ENCODE data around the gene SKAP2.

SKAP2 gene

DNA sequence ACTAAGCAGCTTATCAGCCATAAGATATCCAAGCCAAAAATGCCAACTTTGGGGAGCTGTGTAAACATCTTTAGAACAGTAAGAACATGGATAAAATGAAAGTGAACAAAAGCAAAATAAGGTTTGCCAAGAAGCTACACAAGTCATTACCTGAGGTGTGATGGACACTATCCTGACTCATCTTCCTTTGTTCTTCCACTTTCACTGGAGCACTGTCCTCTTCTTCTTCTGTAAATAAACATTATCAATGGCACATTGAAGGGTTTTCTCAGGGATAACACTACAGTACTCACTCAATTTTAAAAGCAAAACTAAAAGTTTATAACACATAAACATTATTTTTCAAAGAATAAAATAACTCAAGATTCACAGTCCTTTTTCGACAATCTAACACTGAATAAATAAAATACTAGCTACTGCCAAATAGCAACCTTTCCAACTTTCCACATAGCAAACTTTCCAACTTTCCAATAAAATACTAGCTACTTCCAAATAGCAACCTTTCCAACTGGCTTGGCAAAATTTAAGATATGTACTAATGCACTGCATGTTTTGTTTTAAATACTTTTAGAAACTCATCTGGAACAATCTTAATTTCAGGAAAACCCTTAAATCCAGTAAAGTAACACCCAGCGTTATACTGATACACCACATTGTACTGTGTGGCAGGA, 174.1 kb downstream of the SKAP2 start:
- DNase-seq = no peak

DNA sequence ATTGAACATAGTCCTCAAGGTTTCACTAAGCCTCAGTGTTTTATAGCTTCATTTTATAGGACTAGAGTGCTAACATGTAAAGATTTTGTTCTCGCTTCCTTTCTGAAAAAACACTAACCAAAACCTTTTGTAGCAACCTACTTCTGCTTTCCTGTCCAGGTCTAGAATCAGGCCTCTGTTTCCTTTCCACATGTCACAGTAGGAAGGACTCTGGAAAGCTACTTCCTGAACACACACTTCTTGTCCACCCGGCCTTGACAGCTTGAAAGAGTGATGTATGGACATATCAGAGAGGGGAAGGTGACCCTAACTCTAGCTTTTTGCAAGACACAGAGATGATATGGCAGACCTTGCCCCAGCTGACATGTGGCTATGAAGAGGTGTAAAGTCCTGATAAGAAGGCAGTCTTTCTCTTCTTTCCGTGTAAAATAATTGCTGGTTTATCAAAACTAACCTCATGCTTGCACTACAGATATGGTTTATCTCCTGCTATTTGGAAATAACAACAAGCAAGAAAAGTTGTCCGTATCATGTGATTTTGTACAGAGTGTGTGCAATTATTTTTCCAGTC, 175.4 kb downstream of the SKAP2 start:
- no peak for DNase-seq

DNA sequence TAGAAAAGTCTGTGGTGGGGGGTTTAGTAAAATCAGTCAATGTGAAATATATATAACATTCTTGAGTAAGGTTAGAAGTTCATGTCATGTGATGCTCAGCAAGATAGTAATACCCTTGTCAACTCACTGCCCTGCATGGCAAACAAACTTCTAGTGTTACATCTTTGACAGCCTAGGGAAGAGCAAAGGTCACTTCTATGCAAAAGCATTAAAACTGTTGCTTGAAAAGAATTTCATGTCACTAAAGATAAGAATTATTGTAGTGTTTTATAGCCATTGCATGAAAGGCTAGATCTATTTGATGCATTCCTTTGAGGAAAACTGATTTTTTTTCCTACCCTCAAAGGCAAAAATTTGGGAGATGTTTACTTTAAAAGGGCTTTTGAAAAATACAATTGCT, 176.0 kb downstream of the SKAP2 start:
- DNase-seq = no peak

DNA sequence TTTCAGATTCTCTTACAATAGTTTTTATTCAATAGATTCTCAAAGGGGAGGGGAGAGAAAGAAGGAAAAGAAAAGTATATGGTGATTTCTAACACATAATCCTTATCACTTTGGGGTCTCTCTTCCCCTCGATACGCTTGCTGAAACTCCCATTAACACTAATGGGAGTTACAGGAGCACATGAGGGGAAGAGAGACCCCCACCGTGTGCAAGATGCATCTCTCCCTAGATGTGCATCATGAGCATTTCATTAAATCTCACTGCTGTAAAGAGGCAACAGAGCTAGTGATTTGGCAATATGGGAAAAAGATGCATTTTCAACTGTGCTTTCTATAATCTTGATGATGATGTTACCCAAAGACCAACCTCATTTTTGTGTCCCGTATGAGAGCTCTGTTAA, 177.4 kb downstream of the SKAP2 start:
- no peak for DNase-seq

DNA sequence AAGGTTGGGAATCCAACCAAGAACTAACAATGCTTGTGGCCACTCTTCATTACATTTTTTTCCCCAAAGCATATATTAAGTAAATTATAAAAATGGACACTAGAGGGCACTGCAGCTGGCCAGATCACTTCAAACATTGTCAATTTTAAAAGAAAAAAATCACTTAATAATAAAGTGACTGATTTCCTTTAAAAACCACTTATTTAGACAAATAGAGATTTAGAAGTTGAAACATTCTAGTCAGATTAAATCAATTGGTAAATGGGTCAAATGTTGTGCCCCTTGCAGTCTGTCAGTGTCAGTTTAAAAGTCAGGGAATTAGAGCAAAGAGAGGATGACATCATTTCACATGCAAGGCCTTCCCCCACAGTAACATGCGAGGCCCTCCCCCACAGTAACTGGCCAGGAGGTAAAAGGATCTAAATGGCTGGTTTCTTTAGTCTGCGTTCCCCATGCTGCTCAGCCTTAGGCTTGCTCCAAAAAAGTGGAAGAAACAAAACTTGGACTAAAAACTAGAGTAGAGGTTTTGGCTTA, 177.9 kb downstream of the SKAP2 start:
- peak; percentile 61 for DNase-seq

DNA sequence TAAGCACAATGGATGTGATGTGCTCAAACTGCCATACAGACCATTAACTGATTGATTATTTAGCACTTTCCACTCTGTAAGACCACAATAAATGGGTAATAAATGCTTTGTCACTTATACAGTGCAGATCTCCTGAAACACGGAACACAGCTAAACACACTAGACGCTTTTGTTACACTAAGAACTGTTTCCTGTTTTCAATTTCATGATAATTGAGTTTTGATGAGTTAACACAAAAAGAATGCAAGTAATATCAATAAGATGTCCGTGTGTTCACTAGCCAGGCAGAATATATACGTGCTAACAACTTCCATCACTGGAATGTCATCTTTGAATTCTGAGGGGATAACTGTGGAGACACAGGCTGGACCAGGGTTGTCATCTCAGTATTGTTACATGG, 178.8 kb downstream of the SKAP2 start:
- DNase-seq = no peak

DNA sequence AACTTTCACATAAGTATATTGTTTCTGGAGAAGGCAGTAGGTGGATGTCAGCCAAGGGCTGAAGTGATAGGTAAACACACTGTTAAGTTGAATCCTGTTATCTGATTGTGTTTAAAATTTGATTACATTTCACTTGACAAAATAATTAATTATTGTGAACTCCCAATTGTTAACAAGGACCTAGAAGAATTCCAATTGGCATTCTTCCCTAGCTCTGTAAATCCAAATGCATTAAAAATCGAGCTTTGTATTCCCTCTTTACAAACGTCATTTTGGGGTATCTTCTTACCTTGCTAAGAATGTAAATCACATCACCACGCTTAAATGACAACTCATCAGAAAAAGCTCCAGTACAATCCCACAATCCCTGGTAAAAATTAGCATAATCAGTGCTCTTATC, 179.9 kb downstream of the SKAP2 start:
- DNase-seq = peak; percentile 31

DNA sequence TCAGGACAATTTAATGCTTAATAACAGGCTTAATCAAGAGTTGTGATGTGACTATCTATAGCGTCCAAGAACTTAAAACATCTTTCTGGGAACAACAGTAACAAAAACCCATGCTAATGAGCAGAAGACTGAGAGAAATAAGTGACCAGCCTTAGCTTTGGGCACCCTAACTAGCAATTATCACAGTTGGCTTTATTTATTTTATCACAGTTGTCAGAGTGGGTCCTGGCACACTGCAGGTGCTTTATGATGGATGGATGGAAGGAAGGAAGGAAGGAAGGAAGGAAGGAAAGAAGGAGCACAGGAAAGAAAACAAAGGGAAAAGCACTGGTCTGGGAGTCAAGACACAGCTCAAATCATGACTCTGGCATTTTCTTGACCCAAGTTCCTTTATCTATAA, 181.1 kb downstream of the SKAP2 start:
- DNase-seq = no peak

DNA sequence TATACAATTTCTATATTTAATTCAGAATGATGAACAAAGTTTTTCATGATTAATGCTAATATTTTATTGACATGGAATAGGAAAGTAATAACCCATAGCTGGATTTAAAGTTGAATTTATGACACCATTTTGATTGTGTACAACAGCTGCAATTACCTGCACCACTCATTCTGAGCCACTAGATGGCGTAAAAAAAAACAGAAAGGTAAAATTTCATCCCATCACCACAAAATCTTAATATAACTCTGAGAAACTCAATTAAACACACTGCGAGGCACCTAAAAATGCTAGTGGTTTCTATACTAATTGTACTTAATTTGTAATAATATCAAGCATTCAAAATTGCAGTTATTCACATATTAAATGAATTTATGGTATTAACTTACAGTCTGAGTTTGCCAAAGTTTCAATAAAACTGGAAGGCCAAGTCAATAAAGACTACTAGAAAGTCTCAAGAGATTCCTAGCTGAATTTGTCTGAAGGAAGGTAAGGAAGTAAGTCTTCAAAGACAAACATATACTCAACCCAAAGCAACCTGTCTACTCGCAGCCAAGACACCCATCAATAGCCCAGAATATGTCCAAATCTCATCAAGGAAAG, 182.5 kb downstream of the SKAP2 start:
- peak; percentile 33 for DNase-seq

DNA sequence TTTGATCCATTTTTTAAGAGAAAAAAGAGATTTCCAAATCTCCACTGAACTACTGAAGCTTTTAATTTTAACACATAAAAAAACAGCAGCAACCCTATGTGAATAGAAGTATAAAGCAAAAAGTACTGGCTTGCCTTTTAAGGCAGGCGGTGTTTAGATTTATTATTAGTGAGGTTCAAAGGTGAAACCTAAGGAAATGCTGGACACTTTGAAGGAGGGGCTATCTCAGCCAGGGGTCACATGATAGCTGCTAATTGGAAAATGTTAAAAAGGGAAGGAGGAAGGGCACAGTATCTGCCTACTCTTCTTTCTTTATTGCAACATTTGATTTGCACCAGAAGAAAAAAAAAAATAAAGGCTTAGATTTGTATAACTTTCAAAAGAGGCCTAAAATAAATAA, 183.8 kb downstream of the SKAP2 start:
- DNase-seq = no peak

DNA sequence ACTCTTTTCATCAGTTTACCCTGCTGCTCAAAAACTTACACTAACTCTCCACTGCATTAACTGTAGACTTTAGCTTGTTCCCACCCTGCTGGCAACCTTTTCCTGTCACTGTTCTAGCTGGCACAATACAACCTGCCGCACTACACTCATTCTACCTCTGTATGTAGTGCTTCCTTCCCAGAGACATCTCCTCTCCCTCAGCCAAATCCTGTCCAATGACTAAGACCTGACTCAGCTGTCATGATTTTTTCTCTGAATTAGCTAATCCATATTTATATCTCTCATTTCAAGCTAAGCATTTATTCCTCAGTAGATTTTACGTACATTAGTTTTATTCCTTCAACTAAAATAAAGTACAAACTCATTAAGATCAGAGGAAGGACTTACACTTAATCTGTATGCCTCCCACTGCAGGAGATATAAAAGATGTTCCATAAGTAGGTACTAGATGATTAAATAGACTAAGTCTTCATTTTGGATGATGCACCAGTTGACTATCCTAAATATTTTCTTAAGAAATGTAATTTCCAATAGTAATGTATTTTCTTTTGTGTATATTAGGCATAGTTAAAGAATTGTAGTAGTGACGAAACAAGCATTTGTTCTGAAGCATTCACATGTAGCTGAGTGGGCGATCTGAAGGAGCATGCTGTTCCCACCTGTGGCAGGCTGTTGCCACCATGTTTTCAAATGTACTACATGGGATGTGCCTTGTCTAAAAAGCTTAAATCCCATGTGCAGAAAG, 189.1 kb downstream of the SKAP2 start:
- DNase-seq = no peak

DNA sequence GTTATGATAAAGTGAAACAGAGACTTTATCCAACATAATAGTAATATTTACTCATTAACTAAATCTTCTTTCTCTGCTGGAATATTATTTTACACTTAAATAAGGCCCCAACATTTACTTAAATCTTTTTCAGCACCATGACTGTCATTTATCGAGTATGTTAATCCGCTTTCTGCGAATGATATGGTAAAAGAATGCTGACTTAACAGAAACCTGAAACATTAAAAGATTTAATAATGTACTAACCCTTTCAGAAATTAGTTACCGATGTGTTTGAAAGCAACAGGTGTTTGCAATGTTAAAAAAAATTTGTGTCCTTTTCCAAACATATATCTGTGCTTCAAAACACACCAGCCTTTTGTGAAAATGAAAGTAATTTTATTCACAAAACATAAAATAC, 190.5 kb downstream of the SKAP2 start:
- DNase-seq = no peak

DNA sequence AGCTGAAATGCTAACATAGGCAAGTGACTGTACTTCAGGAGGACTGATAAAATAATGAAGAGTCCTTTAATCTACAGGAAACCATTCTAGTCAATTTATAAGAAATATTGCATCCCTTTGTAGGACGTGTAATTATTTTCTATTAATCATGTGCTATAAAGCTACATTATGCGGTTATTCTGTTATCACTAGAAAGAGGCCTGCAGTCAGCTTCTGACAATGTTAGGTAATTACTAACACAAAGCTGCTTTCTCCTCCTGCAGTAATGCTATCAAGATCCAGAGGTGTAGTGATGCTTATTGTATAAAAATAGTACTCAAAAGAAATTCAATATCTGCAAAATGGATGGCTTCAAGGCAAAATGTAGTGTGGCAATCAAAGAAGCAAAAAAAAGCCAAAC, 191.1 kb downstream of the SKAP2 start:
- DNase-seq = no peak

DNA sequence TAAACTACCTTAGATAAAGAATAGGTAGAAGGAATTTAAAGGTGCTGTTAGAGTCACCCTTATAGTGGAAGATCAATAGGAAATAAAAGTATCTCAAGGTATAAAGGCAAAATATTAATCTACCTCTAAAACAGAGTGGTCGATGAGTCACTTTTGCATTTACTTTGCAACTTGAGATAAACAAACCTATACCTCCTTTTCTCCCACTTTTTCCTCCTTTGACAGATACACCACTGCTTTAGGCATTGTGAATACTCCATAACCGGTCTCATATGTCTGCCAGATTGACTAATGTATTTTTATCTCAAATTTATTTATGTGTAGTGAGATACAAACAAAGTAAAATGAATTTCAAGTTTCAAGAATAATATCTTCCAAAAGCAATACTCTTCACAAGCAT, 193.5 kb downstream of the SKAP2 start:
- DNase-seq = no peak

DNA sequence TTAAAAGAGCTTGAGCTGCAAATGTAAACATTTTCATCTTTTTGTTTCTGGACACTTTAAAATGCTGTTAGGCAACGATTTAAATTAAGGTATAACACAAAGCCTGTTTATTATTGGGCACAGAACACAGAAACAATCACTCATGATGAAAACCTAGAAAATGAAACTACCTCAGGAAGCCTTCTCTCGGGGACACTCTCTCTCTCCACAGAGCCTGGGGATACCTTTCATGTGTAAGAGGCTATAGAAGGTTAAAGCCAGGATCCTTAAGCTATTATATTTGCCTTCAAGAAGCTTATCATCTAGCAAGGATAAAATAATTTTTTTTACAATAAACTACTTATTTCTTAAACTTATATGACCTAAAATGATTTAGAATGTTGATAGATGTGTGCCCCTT, 194.1 kb downstream of the SKAP2 start:
- DNase-seq = no peak

DNA sequence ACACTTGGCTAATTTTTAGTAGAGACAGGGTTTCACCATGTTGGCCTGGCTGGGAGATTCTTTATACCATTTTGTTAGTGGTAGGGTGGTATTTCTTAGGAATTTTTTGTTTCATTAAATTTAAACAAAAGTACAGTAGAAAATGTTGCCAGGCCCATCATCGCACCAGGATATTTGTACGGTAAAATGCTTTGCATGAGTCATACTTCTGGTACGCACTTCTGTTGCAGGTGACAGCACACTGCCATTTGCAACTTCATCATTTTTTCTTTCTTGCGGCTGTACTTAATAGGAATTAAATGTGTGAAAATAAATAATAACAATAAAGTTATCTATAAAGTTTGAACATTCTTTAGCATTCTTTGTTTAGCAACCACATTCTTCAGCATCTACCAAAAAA, 195.6 kb downstream of the SKAP2 start:
- no peak for DNase-seq

DNA sequence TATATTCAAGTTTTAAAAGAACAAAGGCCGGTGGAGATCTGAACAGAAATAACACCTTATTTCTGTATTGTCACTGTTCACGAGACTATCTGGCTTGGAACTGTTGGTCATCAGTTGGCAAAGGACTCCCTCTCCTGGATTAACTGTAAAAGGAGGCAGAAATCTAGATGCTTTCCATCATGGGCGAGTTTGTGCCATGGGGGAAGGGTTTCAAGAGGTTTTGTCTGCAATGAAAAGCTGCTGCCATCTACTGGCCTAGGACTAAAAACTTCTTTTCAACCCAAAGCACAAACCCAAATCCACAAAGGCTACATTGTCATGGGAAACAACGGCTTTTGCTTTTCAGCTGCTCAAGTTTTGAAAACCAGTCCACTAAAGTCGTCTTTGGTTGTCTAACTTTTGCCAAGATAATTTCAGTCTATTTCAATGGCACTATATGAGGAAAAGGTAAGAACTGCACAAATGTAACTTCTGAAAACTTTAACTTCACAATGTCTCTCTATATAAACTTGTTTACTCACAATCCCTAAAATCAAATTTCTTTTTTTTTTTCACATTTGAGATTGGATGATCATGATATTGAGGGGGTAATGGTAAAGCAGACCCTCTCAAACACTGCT, 196.8 kb downstream of the SKAP2 start:
- DNase-seq = peak; percentile 98

DNA sequence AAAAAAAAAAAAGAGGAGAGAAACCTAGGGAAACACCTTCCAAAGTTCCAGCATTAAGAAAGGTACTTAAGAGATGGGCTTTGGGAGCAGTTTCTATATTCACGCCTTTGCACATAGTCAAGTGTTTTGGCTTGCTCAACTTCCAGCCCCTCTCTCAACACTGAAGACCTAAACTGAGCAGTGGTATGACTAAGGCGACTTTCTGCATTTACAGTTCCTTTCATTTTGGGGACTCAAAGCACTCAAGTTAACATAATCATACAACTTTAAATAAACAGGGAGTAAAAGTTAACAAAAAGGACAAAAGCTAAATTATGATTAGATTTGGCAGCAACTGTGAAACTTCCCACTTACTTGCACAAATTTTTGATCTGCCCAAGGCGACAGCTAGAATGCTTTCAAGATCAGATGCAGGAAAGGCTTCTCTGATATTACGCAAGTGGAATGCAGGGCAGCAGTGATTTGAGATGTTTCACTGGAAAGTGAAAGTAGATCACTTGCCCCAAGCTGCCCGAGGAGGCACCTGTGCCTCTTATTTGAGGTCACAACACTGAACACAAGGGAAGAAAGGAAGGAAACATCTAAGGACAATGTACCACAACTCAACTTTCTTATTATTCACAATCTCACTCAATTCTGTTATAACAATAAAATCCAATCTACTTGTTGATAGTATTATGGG, 199.5 kb downstream of the SKAP2 start:
- DNase-seq = no peak

DNA sequence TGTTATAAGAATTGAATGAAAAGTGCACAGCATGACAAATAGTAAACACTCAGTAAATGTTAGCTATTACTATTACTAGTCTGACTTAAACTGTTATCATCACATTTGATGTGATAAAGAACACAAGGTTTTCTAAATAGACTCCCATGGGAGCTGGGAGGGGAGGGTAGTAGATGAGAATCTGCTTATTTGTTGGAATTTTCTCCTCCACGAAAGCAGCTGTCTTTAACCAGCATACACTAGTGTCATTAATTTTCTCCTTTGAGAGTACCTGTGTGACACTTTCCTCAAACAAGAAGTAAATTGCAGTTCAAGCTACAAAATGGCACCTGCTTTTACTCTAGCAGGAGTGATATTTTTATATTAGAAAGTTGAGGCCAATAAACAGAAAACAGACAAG, 200.1 kb downstream of the SKAP2 start:
- no peak for DNase-seq

DNA sequence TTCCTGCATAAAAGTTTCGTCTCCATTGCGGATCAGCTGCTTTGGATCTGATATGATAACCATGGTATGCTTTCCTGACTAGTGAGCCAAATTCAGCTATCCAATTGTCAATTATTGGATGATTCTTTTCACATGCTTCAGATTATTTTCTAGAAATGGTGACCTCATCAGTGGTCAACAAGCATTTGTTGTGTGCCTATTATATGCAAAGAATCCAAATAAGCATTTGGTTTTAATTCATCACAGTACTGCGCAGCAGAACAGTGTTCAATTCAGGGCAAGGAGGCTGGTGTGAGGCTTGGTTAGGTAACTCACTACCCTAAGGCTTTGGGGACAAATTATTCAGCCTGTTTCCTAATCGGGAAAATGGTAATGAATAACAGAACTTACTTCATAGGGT, 200.5 kb downstream of the SKAP2 start:
- DNase-seq = no peak

DNA sequence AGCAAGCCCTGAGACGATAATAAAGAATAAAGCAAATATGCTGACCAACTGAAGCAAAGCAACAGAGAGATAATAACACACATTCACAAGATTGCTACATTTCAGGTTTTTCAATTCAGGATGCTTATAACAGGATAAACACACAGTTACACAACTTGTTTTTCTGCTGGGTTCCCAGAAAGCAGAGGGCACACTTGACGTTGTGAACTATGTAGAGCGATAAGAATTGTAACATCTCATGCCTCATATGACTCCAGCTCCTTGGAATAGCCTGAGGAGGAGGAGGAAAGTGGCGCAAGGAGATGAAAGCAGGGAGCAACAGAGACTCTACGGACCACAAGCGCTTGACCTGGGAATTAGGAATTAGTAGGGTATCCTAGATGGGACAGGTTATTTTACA, 201.7 kb downstream of the SKAP2 start:
- no peak for DNase-seq

DNA sequence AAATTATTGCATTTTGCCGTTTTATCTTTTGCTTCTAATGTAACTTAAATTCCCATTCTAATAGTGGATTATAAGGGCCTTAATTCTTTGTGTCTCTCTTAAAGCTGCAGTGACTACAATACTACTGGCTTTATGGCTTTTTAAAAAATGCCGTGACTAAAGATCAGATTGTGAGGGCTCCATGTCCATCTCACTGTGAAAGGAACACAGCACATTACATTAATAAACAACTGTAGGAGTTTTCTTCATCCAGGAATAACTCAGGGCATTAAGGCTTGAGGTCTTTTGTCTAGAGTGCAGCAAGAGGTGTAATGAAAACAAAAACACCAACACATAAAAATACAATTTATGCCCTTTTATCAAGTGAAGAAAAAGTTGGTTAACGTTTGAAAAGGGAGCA, 205.3 kb downstream of the SKAP2 start:
- DNase-seq = no peak

Measured in NCI-H510A treated with DMSO at 0.1 percent for 48 hours (cell line).